Adrenal gland (tissue), 12 donors: ENCODE measurements around the gene FOXO1. TPM values are rescaled to one million over a fixed set of nuclear protein-coding genes. Genes with fewer than 3 reads are reported as not detected.

Experiments used
- DNase-seq, 7 donors: peaks; one replicate each; pipeline ENCODE4 v3.0.0-alpha.2; 2019 to 2020
- H3K27ac ChIP-seq, 5 donors: fragments of 200-600 bp; sonication (generic) in 4 of 5; 1 replicate in 3 of 5; 2 replicates in 2 of 5; pipeline versions ENCODE4 v1.5.1 to v1.8.0; 2016 to 2020; ENCODE audit warnings: mild to moderate bottlenecking in 1 of 5
- H3K27me3 ChIP-seq: fragments of 200-600 bp; 2 replicates; pipeline ENCODE4 v1.8.0; 2021
- H3K36me3 ChIP-seq, 2 donors: fragments of 200-600 bp; replicated peaks in 1 of 2; 1 replicate in 1 of 2; 2 replicates in 1 of 2; pipeline versions ENCODE4 v1.5.1 to v1.8.0; 2018 to 2022
- H3K4me1 ChIP-seq, 2 donors: fragments of 200-600 bp; replicated peaks in 1 of 2; 1 replicate in 1 of 2; 2 replicates in 1 of 2; pipeline versions ENCODE4 v1.5.1 to v1.8.0; 2018 to 2021
- H3K4me3 ChIP-seq, 4 donors: fragments of 200-600 bp; sonication (generic) in 3 of 4; one replicate each; pipeline ENCODE4 v1.5.1; 2016 to 2018
- H3K9me3 ChIP-seq, 3 donors: fragments of 200-600 bp; sonication (generic) in 1 of 3; replicated peaks in 1 of 3; 1 replicate in 2 of 3; 2 replicates in 1 of 3; pipeline versions ENCODE4 v1.5.1 to v1.8.0; 2016 to 2021
- CTCF ChIP-seq, 6 experiments: fragments of 450-650 bp in 4 of 6; fragments of 200-600 bp in 2 of 6; sonication (generic) in 1 of 6; IDR thresholded peaks; 1 replicate in 5 of 6; 2 replicates in 1 of 6; pipeline versions ENCODE4 v1.5.1 to v1.8.0; 2016 to 2021; ENCODE audit warnings: antibody characterized with exemption in 6 of 6, mild to moderate bottlenecking in 2 of 6, moderate library complexity in 1 of 6
- POLR2A ChIP-seq, 2 donors: fragments of 450-650 bp; IDR thresholded peaks; one replicate each; pipeline ENCODE4 v1.6.1; 2017; ENCODE audit warnings: antibody characterized with exemption in 2 of 2, mild to moderate bottlenecking in 2 of 2, moderate library complexity in 1 of 2
- WGBS, 4 donors: extraction: QIAGEN DNeasy Blood & Tissue Kit in 2 of 4; methylation state at CpG; one replicate each; pipeline versions ENCODE4 v1.1.5 to v1.1.7; 2013 to 2017; 5-methylcytosine and 5-hydroxymethylcytosine counted together
- intact Hi-C, 2 donors: fragments of 100-400 bp; cut with DNase I; formaldehyde crosslinking; loops; one replicate each; pipeline versions ENCODE4 v1.14.1 to v1.15.0; 2022 to 2023
- polyA plus RNA-seq, 3 donors: library from polyadenylated mRNA; stranded (reverse); fragments of 200-250 nt in 2 of 3; fragments of 350-450 nt in 1 of 3; fragmentation: Illumina TruSeq in 1 of 3; extraction: RNeasy Lipid Tissue Mini Kit (QIAGEN cat#74804) in 1 of 3; gene quantifications; one replicate each; pipeline ENCODE4 v1.2.3, GENCODE V29; 2013 to 2014
- total RNA-seq, 9 donors: library from RNA; depleted of rRNA in 4 of 9; stranded (reverse); fragments of >200 nt in 4 of 9; fragments of 120-200 nt in 1 of 9; fragmentation: NEBNext Ultra II Directional in 1 of 9; extraction: Animal tissue kit (Norgen Biotek cat#: 25700) in 1 of 9; gene quantifications; one replicate each; pipeline versions ENCODE4 v1.1.0 to v1.2.4, GENCODE V29; 2013 to 2023
- donor health status: healthy with polysubstance abuse.
- donor health status: Bipolar disorder and iron deficiency.
- donor health status: DM: yes; HTN: yes; CAD: no.
- donor health status: DM: no; HTN: no; CAD: no.
- donor health status: DM: no; HTN: no; CAD: no.
- donor health status: DM: yes; HTN: yes; CAD: no.

Gene FOXO1
- total and polyA plus RNA-seq, 12 donors, result 4.3 to 35.4 (median 21.5) TPM

- H3K27ac ChIP-seq, result no peak overlapping the region
- intact Hi-C loops, result no loop called here
- H3K9me3 ChIP-seq, result no peaks in the 10 kb centered on the region
- H3K4me1 ChIP-seq, result no peaks in the 10 kb centered on the region
- H3K4me3 ChIP-seq, result no peak overlapping the region
- no peaks in the 10 kb centered on the region for H3K36me3 ChIP-seq
- TF ChIP-seq CTCF (IDR thresholded peaks at IDR 0.05), result no peak
- no peak for TF ChIP-seq POLR2A (IDR thresholded peaks at IDR 0.05)
- H3K27me3 ChIP-seq, result no peaks in the 10 kb centered on the region
- DNase-seq, result no peak
- WGBS, 4 donors, result 84 to 94% (median 89%) methylated on average over 1 of the region's 1 CpG
Measured at GRCh38 chr13:40530961-40531360, 135.5 kb downstream of the FOXO1 start.

- no peaks in the 10 kb centered on the region for H3K36me3 ChIP-seq
- no peak for DNase-seq
- intact Hi-C loops, result no loop called here
- H3K27me3 ChIP-seq, result no peaks in the 10 kb centered on the region
- no peaks in the 10 kb centered on the region for H3K4me1 ChIP-seq
- H3K27ac ChIP-seq, result no peak overlapping the region
- TF ChIP-seq CTCF (IDR thresholded peaks at IDR 0.05) (no peak), POLR2A (IDR thresholded peaks at IDR 0.05) (no peak)
- H3K9me3 ChIP-seq, result no peaks in the 10 kb centered on the region
- WGBS, 4 donors, result 91 to 96% (median 94%) methylated on average over 6 of the region's 6 CpGs
- no peak overlapping the region for H3K4me3 ChIP-seq
Measured at GRCh38 chr13:40528881-40529280, 137.6 kb downstream of the FOXO1 start.

GRCh38 chr13:40527914-40528313 lies 138.5 kb downstream of the FOXO1 start:
- no peak overlapping the region for H3K27ac ChIP-seq
- H3K4me1 ChIP-seq, result no peaks in the 10 kb centered on the region
- 91 to 100% (median 94%) methylated on average over 1 of the region's 1 CpG for WGBS, 4 donors
- TF ChIP-seq CTCF (IDR thresholded peaks at IDR 0.05) (no peak), POLR2A (IDR thresholded peaks at IDR 0.05) (no peak)
- H3K27me3 ChIP-seq, result no peaks in the 10 kb centered on the region
- no peak overlapping the region for H3K4me3 ChIP-seq
- no peaks in the 10 kb centered on the region for H3K9me3 ChIP-seq
- no peak for DNase-seq
- H3K36me3 ChIP-seq, result no peaks in the 10 kb centered on the region
- intact Hi-C loops, result no loop called here

GRCh38 chr13:40522282-40522681 lies 144.2 kb downstream of the FOXO1 start:
- intact Hi-C loops, result no loop called here
- no peak overlapping the region for H3K27ac ChIP-seq

More at GRCh38 chr13:40522282-40522681, 144.2 kb downstream of the FOXO1 start:
- Histone ChIP-seq H3K27me3 (no peaks in the 10 kb centered on the region), H3K9me3 (no peaks in the 10 kb centered on the region), H3K4me3 (no peak overlapping the region), H3K4me1 (peaks cover 0 to 3% of the 10 kb centered on the region in 2 donors), H3K36me3 (no peaks in the 10 kb centered on the region)
- WGBS, 4 donors, result 67 to 76% (median 73%) methylated on average over 1 of the region's 1 CpG
- no peak for DNase-seq
- no peak for TF ChIP-seq POLR2A (IDR thresholded peaks at IDR 0.05)
- no peak for TF ChIP-seq CTCF (IDR thresholded peaks at IDR 0.05)
